Lung (tissue), 12 donors: ENCODE measurements around the gene MFSD6L. TPM values are rescaled to one million over a fixed set of nuclear protein-coding genes. Genes with fewer than 3 reads are reported as not detected.

ENCODE experiments used
- ATAC-seq: fragments of 200-7000 bp; cut with Tn5 transposase; one replicate; pipeline ENCODE4 v1.9.1; 2020; ENCODE audit warnings: moderate number of reproducible peaks; ENCODE audit not compliant: insufficient read depth, low FRiP score
- DNase-seq, 3 donors: peaks; one replicate each; pipeline ENCODE4 v3.0.0-alpha.2; 2013 to 2017
- H3K27ac ChIP-seq, 2 donors: one replicate each; pipeline ENCODE4 v1.5.1; 2013; ENCODE audit warnings: mild to moderate bottlenecking in 2 of 2, moderate library complexity in 2 of 2, control low read depth in 1 of 2, inconsistent platforms in 1 of 2, low read depth in 1 of 2, low read length in 1 of 2
- H3K27me3 ChIP-seq, 3 donors: one replicate each; pipeline ENCODE4 v1.5.1; 2013; ENCODE audit warnings: low read length in 2 of 3; ENCODE audit not compliant: control insufficient read depth in 3 of 3, insufficient read depth in 3 of 3
- H3K36me3 ChIP-seq, 4 donors: one replicate each; pipeline ENCODE4 v1.5.1; 2013; ENCODE audit warnings: low read length in 4 of 4, mild to moderate bottlenecking in 1 of 4, moderate library complexity in 1 of 4; ENCODE audit not compliant: control insufficient read depth in 4 of 4, insufficient read depth in 4 of 4
- H3K4me1 ChIP-seq, 5 donors: one replicate each; pipeline ENCODE4 v1.5.1; 2013; ENCODE audit warnings: low read length in 5 of 5, mild to moderate bottlenecking in 2 of 5, moderate library complexity in 1 of 5; ENCODE audit not compliant: control insufficient read depth in 5 of 5, insufficient read depth in 5 of 5
- H3K4me3 ChIP-seq: one replicate; pipeline ENCODE4 v1.5.1; 2013; ENCODE audit warnings: mild to moderate bottlenecking, control low read depth, moderate library complexity
- H3K9ac ChIP-seq, 2 donors: one replicate each; pipeline ENCODE4 v1.5.1; 2013; ENCODE audit warnings: low read length in 2 of 2, control low read depth in 1 of 2; ENCODE audit not compliant: insufficient read depth in 1 of 2
- H3K9me3 ChIP-seq, 4 donors: one replicate each; pipeline ENCODE4 v1.5.1; 2013; ENCODE audit warnings: low read length in 3 of 4, mild to moderate bottlenecking in 1 of 4, moderate library complexity in 1 of 4; ENCODE audit not compliant: control insufficient read depth in 4 of 4, insufficient read depth in 3 of 4
- whole genome bisulfite sequencing, 2 donors: extraction: QIAGEN DNeasy Blood & Tissue Kit; methylation state at CpG; one replicate each; pipeline ENCODE4 v1.1.7; 2013; 5-methylcytosine and 5-hydroxymethylcytosine counted together
- polyA plus RNA-seq, 2 donors: library from polyadenylated mRNA; stranded (reverse); fragments of 200-250 nt; gene quantifications; one replicate each; pipeline ENCODE4 v1.2.1, GENCODE V29; 2013
- total RNA-seq, 2 donors: library from RNA; depleted of rRNA in 1 of 2; stranded (reverse); fragments of >200 nt in 1 of 2; gene quantifications; one replicate each; pipeline ENCODE4 v1.2.1, GENCODE V29; 2014 to 2021
- TF ChIP-seq, protein P1 (sequence below): IDR thresholded peaks from 2 replicates; pipeline ENCODE4 v1.5.1; 2012; ENCODE audit warnings: mild to moderate bottlenecking; ENCODE audit errors: control extremely low read depth, extremely low read depth
- donor health status: control.
- donor health status: control.
- donor health status: Bipolar disorder and iron deficiency.
- donor health status: healthy.
- donor health status: DM: yes; HTN: yes; CAD: no.

The MFSD6L gene
- total and polyA plus RNA-seq, 4 donors, result 0.68 to 2.1 (median 1.1) TPM

DNA sequence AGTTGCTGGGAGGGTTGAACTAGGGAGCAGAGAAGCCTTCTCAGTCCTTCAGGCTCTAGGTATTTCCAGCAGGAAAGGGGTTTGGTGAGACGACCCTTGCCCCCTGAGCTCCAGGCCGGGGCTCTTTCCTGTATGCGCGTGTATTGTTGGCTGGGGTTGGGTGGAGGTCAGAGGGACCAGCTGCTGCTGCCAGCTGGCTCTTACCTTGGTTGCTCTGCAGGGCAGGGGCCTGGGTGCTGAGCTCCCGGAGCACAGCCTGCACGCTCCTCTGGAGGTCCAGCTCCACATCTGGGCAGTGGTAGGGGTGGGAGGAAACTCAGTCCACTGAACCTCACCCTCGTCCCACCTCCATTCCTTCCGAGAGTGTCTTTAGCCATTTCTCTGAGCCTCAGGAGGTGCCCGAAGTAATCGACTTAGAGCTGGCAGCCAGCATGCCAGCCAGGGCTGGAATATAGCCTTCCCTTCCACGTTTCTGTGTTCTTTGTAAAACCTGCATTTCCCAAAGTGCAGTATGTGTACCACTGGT is 40.3 kb upstream of the MFSD6L start:
- no peak overlapping the region for H3K4me3 ChIP-seq
- H3K27ac ChIP-seq, result no peak overlapping the region
- H3K9ac ChIP-seq, result no peak overlapping the region
- ATAC-seq, result no peak
- no peak for DNase-seq
- H3K27me3 ChIP-seq, result peaks cover 0 to 14% (median 3%) of the 10 kb centered on the region in 3 donors
- WGBS, 2 donors, result 67 to 89% methylated on average over 11 of the region's 11 CpGs
- peaks cover 0 to 2% (median 0%) of the 10 kb centered on the region in 4 donors for H3K9me3 ChIP-seq
- TF ChIP-seq, protein P1, sequence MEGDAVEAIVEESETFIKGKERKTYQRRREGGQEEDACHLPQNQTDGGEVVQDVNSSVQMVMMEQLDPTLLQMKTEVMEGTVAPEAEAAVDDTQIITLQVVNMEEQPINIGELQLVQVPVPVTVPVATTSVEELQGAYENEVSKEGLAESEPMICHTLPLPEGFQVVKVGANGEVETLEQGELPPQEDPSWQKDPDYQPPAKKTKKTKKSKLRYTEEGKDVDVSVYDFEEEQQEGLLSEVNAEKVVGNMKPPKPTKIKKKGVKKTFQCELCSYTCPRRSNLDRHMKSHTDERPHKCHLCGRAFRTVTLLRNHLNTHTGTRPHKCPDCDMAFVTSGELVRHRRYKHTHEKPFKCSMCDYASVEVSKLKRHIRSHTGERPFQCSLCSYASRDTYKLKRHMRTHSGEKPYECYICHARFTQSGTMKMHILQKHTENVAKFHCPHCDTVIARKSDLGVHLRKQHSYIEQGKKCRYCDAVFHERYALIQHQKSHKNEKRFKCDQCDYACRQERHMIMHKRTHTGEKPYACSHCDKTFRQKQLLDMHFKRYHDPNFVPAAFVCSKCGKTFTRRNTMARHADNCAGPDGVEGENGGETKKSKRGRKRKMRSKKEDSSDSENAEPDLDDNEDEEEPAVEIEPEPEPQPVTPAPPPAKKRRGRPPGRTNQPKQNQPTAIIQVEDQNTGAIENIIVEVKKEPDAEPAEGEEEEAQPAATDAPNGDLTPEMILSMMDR, result no peak
- no peaks in the 10 kb centered on the region for H3K36me3 ChIP-seq
- H3K4me1 ChIP-seq, result no peaks in the 10 kb centered on the region

DNA sequence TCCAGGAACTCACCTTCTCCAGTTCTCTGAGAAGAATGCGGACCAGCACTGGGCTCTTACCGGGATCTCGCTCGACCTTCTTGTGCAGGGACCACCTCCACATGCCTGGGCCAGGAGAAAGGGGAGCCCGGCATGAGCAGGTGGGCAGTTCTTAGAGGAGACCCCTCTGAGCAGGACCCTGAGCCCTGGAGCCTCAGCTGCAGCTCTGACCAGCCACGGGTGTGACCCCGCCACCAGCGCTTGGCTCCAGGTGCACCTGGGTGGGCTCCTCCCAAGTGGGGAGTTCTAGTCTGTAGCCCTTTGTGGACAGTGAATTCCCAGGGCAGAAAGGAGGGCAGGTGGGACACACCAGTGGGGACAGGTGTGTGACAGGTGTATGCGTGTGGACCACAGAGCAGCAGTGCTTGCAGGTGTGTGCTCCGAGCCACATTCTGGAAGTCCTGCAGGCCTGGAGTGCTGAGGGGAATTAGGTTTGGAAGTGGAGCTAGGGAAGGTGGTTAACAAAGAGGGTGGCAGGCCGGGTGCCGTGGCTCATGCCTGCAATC is 39.5 kb upstream of the MFSD6L start:
- WGBS, 2 donors, result 91 to 98% methylated on average over 12 of the region's 12 CpGs
- TF ChIP-seq, protein P1, result no peak
- ATAC-seq (no peak), DNase-seq (no peak)
- Histone ChIP-seq H3K36me3 (no peaks in the 10 kb centered on the region), H3K9me3 (no peaks in the 10 kb centered on the region), H3K27ac (no peak overlapping the region), H3K4me3 (no peak overlapping the region), H3K4me1 (no peaks in the 10 kb centered on the region), H3K9ac (no peak overlapping the region), H3K27me3 (peaks cover 0 to 14% (median 0%) of the 10 kb centered on the region in 3 donors)

DNA sequence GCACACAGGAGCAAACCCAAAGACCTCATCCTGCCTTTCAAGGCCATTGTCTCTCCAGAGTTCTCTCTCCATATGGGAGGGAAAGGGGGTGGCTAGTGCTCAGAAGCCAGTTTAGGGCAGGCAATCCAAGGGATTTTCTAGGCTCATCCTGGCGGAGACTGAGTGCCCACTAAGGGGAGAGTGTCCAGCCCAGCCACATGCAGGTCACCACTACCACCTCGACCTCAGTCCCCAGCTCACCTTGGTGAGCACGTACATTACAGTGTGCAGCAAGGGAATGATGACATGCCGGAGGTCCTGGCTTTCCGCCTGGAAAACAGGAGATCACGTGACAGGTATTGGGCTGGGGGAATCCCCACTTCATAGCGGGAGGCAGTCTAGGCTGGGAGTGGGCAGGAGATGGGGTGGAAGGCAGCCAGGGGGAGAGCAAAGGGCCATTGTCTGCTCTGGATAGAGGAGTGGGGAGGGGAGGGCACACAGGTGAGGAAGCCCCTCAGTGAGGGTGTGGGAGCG is 38.5 kb upstream of the MFSD6L start:
- H3K4me3 ChIP-seq, result no peak overlapping the region

More for the DNA sequence above, 38.5 kb upstream of the MFSD6L start:
- TF ChIP-seq, protein P1, result no peak
- WGBS, 2 donors, result 57 to 70% methylated on average over 8 of the region's 8 CpGs
- Histone ChIP-seq H3K4me1 (no peaks in the 10 kb centered on the region), H3K9me3 (no peaks in the 10 kb centered on the region), H3K27ac (no peak overlapping the region), H3K27me3 (peaks cover 0 to 14% (median 2%) of the 10 kb centered on the region in 3 donors), H3K9ac (no peak overlapping the region), H3K36me3 (no peaks in the 10 kb centered on the region)
- no peak for ATAC-seq
- peak in 2 of 3 donors; percentile 15 to 34 for DNase-seq
